GM10248 (cell line): ENCODE measurements around the gene CRIP1.

ENCODE experiments used
- CTCF ChIA-PET: fragments of 300-600 bp; sonication (Branson Sonifier 250); formaldehyde crosslinking; extraction: SDS; loops from one replicate; lab custom pipeline; 2021; ENCODE audit warnings: antibody characterized with exemption; lab: Yijun Ruan, JAX
- POLR2A ChIA-PET: fragments of 350-650 bp; sonication (Branson Sonifier 250); formaldehyde crosslinking; extraction: SDS; loops from one replicate; lab custom pipeline; 2020; ENCODE audit warnings: antibody characterized with exemption; lab: Yijun Ruan, JAX
- DNase-seq: peaks from one replicate; pipeline ENCODE4 v3.0.0; 2012; ENCODE audit errors: extremely low spot score
- TF ChIP-seq, protein P1 (sequence below): IDR thresholded peaks from 2 replicates; pipeline ENCODE4 v1.5.1; 2012; ENCODE audit warnings: mild to moderate bottlenecking, low read depth; ENCODE audit errors: extremely low read depth, missing control alignments, control extremely low read depth

Gene CRIP1

DNA sequence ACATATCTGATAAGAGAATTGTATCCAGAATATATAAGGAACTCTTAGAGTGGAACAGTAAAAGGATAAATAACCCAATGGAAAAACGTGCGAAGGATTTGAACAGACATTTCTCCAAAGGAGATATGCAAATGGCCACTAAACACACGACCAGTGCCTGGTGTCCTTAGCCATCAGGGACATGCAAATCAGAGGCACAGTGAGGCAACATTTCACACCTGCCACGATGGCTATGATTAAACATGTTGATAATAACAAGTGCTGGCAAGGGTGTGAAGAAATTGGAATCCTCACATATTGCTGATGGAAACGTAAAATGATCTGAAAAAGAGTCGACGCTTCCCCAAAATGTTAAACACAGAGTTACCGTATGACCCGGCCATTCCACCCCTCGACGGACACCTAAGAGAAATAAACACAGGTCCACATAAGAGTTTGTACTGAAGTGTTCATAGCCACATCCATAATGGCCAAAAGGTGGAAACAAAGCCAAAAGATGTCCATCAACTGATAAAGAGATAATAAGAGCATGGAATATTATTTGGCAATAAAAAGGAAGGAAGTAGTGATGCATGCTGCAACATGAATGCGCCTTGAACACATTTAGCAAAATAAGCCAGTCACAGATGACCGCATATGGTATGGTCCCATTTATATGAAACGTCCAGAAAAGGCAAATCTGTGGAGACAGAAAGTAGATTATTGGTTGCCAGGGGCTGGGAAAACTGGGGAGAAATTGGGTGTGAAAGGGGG, 33.4 kb downstream of the CRIP1 start:
- ChIA-PET POLR2A (no interaction called here), CTCF (interaction anchor here (0.9 kb wide), 1 partner anchor 8 kb away, joined by 3 read pairs; no protein-coding TSS in a partner anchor)
- TF ChIP-seq, protein P1, sequence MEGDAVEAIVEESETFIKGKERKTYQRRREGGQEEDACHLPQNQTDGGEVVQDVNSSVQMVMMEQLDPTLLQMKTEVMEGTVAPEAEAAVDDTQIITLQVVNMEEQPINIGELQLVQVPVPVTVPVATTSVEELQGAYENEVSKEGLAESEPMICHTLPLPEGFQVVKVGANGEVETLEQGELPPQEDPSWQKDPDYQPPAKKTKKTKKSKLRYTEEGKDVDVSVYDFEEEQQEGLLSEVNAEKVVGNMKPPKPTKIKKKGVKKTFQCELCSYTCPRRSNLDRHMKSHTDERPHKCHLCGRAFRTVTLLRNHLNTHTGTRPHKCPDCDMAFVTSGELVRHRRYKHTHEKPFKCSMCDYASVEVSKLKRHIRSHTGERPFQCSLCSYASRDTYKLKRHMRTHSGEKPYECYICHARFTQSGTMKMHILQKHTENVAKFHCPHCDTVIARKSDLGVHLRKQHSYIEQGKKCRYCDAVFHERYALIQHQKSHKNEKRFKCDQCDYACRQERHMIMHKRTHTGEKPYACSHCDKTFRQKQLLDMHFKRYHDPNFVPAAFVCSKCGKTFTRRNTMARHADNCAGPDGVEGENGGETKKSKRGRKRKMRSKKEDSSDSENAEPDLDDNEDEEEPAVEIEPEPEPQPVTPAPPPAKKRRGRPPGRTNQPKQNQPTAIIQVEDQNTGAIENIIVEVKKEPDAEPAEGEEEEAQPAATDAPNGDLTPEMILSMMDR = no peak
- DNase-seq = no peak

GRCh38 chr14:105525326-105525725, 38.6 kb downstream of the CRIP1 start:
- DNase-seq = no peak
- POLR2A ChIA-PET = no interaction called here
- TF ChIP-seq, protein P1 = no peak
- CTCF ChIA-PET = interaction anchor here (0.7 to 1.0 kb wide), 2 partner anchors 9 to 892 kb away, joined by 3 to 4 read pairs; no protein-coding TSS in a partner anchor

DNA sequence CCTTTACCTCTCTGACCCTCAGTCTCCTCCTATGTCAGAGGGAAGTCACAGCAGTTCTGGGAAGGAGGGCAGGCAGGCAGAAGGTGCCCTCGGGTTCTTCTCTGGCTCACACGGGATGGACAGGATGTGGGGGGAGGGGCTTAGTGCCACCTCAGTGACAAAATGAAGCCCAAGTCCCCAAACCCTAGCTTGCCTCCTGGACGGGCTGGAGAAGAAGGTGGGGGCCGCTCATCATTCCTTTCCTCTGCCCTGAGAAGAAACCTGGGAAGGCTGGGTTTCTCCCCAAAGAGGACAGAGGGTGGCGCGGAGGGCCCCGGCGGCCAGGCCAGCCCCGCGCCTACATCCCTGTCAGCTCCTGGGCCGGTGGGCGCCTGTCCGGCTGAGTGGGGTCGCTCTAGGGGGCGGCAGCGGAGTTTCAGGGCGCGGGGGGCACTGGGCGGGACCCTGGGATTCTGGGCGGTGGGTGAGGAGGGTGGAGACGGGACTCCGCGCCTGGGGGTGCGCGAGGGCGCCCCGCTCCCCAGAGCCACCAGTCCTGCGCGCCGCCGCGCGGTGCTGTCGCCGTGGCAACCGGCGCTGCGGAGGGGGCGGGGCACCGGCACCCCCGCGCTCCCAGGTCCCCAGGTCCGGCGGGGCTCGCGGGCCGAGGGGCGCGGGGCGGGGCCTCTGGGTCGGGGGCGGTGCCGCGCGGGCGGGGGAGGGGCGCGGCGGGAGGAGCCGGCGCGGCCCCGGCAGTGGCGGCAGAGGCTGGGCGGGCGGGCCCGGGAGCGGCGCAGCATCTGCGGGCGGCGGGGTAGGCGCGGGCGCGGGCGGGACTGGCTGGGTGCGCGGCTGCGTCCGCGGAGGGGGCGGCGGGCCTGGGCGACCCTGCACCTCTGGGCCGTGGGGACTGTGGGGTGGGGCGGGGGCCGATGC, 39.4 kb downstream of the CRIP1 start, which contains the start of gene TMEM121:
Gene TMEM121, plus strand, starts transcription at position 723 of the 915 bp plus-strand sequence. CDS start 2,252 bp downstream, outside the sequence.
- TF ChIP-seq, protein P1 = no peak
- peak; percentile 64 for DNase-seq
- ChIA-PET POLR2A (no interaction called here), CTCF (interaction anchor here (0.7 to 1.0 kb wide), 2 partner anchors 9 to 892 kb away, joined by 3 to 4 read pairs; no protein-coding TSS in a partner anchor)

DNA sequence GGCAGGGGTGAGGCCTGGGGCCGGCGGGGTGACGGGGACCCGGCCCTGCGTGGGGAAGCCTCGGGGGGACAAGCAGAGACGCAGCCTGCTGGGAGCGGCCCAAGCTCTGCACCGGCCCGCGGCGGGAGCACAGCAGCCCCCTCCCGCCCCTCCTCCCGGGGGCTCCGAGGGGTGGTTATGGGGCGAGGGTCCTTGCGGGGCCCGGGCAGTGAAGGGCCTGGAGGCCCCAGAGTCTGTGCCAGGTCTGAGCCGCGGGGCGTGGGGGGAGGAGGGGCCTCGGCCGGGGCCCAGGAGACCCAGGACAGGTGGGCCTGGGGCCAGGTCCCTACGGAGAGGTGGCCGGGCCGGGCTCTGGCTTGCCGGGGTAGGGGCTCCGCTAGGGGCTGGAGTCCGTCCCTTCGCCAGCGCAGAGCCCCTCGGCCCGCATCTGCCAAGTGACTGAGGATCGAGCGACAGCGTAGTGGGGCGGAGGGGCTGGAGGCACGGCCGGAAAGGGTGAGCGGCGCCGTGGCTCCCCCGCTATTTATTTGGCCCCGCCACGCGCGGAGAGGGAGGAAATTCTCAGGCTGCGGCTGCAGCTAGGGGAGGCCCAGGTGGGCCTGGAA, 40.2 kb downstream of the CRIP1 start:
- DNase-seq = peak; percentile 25
- POLR2A ChIA-PET = no interaction called here
- CTCF ChIA-PET = interaction anchor here (0.8 kb wide), 1 partner anchor 46 kb away, joined by 3 read pairs; no protein-coding TSS in a partner anchor
- TF ChIP-seq, protein P1 = no peak

GRCh38 chr14:105527381-105527825, 40.7 kb downstream of the CRIP1 start:
- POLR2A ChIA-PET = no interaction called here
- no peak for DNase-seq
- TF ChIP-seq, protein P1 = no peak
- CTCF ChIA-PET = interaction anchor here (0.8 to 2.1 kb wide), 2 partner anchors 11 to 47 kb away, joined by 3 to 12 read pairs; no protein-coding TSS in a partner anchor
